IMR-90 (cell line): ENCODE results near the gene TIAM2. TPM values are rescaled to one million over a fixed set of nuclear protein-coding genes. Genes with fewer than 3 reads are reported as not detected.

Experiments
- ATAC-seq: fragments of 200-7000 bp; cut with Tn5 transposase; 2 replicates; pipeline ENCODE4 v1.9.1; 2020; ENCODE audit warnings: low read depth, mild to moderate bottlenecking, moderate library complexity
- BruUV-seq: library from RNA; stranded (reverse); fragments of 400-500 nt; replicated peaks from 2 replicates; lab custom pipeline; 2021; lab: Mats Ljungman, UMichigan
- CTCF ChIA-PET: fragments of 300-600 bp; formaldehyde crosslinking; extraction: SDS; loops from one replicate; lab custom pipeline; 2021; ENCODE audit warnings: antibody characterized with exemption; lab: Yijun Ruan, JAX
- POLR2A ChIA-PET: fragments of 300-600 bp; sonication (Branson Sonifier 250); formaldehyde crosslinking; loops from one replicate; lab custom pipeline; 2022; ENCODE audit warnings: antibody characterized with exemption; ENCODE audit not compliant: unreplicated experiment; lab: Charles Lee
- DNase-seq: peaks from one replicate; pipeline ENCODE4 v3.0.0; 2013
- H2AFZ ChIP-seq: replicated peaks from 2 replicates; pipeline ENCODE3; 2013; ENCODE audit warnings: low read length, mild to moderate bottlenecking; ENCODE audit not compliant: poor library complexity
- H2AK5ac ChIP-seq: 2 replicates; pipeline ENCODE4 v1.6.1; 2013; ENCODE audit warnings: low read depth, low read length, inconsistent platforms
- H2AK9ac ChIP-seq: replicated peaks from 2 replicates; pipeline ENCODE3; 2013; ENCODE audit warnings: mild to moderate bottlenecking, low read depth, low read length, moderate library complexity; ENCODE audit not compliant: poor library complexity
- H2BK120ac ChIP-seq: 2 replicates; pipeline ENCODE4 v1.6.1; 2013; ENCODE audit warnings: low read depth, low read length, inconsistent platforms
- H2BK15ac ChIP-seq: 3 replicates; pipeline ENCODE4 v1.6.1; 2013; ENCODE audit warnings: low read depth, low read length, inconsistent platforms
- H2BK20ac ChIP-seq: 2 replicates; pipeline ENCODE4 v1.6.1; 2013; ENCODE audit warnings: low read depth, mild to moderate bottlenecking, inconsistent platforms, low read length, moderate library complexity
- H2BK5ac ChIP-seq: 2 replicates; pipeline ENCODE4 v1.6.1; 2013; ENCODE audit warnings: mild to moderate bottlenecking, low read depth, low read length, inconsistent platforms; ENCODE audit not compliant: poor library complexity, severe bottlenecking
- H3K14ac ChIP-seq: replicated peaks from 2 replicates; pipeline ENCODE4 v1.6.1; 2013; ENCODE audit warnings: low read depth, low read length, inconsistent platforms
- H3K18ac ChIP-seq: 2 replicates; pipeline ENCODE4 v1.6.1; 2013; ENCODE audit warnings: low read depth, low read length, control low read depth
- H3K23ac ChIP-seq: 2 replicates; pipeline ENCODE4 v1.6.1; 2013; ENCODE audit warnings: low read depth, low read length, inconsistent platforms
- H3K27ac ChIP-seq: 2 replicates; pipeline ENCODE4 v1.5.1; 2013; ENCODE audit warnings: mild to moderate bottlenecking, control low read depth, low read length; ENCODE audit not compliant: insufficient read depth
- H3K27me3 ChIP-seq: 2 replicates; pipeline ENCODE4 v1.6.1; 2013; ENCODE audit warnings: low read length; ENCODE audit not compliant: control insufficient read depth, insufficient read depth
- H3K36me3 ChIP-seq: 2 replicates; pipeline ENCODE4 v1.6.1; 2013; ENCODE audit warnings: low read length, mixed read lengths; ENCODE audit not compliant: control insufficient read depth, insufficient read depth
- H3K4ac ChIP-seq: 2 replicates; pipeline ENCODE4 v1.6.1; 2013; ENCODE audit warnings: low read depth, low read length, inconsistent platforms
- H3K4me1 ChIP-seq: 2 replicates; pipeline ENCODE4 v1.6.1; 2013; ENCODE audit warnings: low read length, mixed read lengths; ENCODE audit not compliant: control insufficient read depth, insufficient read depth
- H3K4me2 ChIP-seq: 2 replicates; pipeline ENCODE4 v1.6.1; 2013; ENCODE audit warnings: low read depth, mild to moderate bottlenecking, control low read depth, low read length, moderate library complexity
- H3K4me3 ChIP-seq: 2 replicates; pipeline ENCODE4 v1.5.1; 2013; ENCODE audit warnings: low read depth, mild to moderate bottlenecking, control low read depth, low read length, moderate library complexity; ENCODE audit not compliant: insufficient read depth
- H3K56ac ChIP-seq: 2 replicates; pipeline ENCODE4 v1.6.1; 2013; ENCODE audit warnings: low read length, inconsistent platforms; ENCODE audit not compliant: insufficient read depth; ENCODE audit errors: extremely low read depth
- H3K79me1 ChIP-seq, 2 experiments: 2 replicates each; pipeline ENCODE4 v1.6.1; 2013; ENCODE audit warnings: low read length in 2 of 2, inconsistent platforms in 1 of 2, low read depth in 1 of 2
- H3K9ac ChIP-seq: 2 replicates; pipeline ENCODE4 v1.6.1; 2013; ENCODE audit warnings: low read depth, low read length, control low read depth
- H3K9me1 ChIP-seq: 2 replicates; pipeline ENCODE4 v1.6.1; 2013; ENCODE audit warnings: low read length, inconsistent platforms; ENCODE audit not compliant: insufficient read depth
- H3K9me3 ChIP-seq: 2 replicates; pipeline ENCODE4 v1.6.1; 2013; ENCODE audit warnings: low read length; ENCODE audit not compliant: control insufficient read depth, insufficient read depth
- H4K20me1 ChIP-seq: 2 replicates; pipeline ENCODE4 v1.6.1; 2013; ENCODE audit warnings: low read length, inconsistent platforms; ENCODE audit not compliant: insufficient read depth
- H4K5ac ChIP-seq: 2 replicates; pipeline ENCODE4 v1.6.1; 2013; ENCODE audit warnings: mild to moderate bottlenecking, low read depth, low read length, control low read depth
- H4K8ac ChIP-seq, 2 experiments: 2 replicates each; pipeline ENCODE4 v1.6.1; 2013; ENCODE audit warnings: low read depth in 2 of 2, low read length in 2 of 2, control low read depth in 1 of 2, inconsistent platforms in 1 of 2
- H4K91ac ChIP-seq: 2 replicates; pipeline ENCODE4 v1.6.1; 2013; ENCODE audit warnings: low read depth, low read length, inconsistent platforms; ENCODE audit not compliant: insufficient read depth
- BHLHE40 ChIP-seq: fragments of 150-350 bp; IDR thresholded peaks from 2 replicates; pipeline ENCODE4 v1.6.1; 2016; ENCODE audit warnings: mild to moderate bottlenecking, low read depth, low read length
- WGBS, 2 experiments: methylation state at CpG; one replicate each; pipeline versions ENCODE4 v1.1.5 to v1.1.7; 2013; ENCODE audit warnings: missing lambda C conversion rate in 2 of 2; ENCODE audit not compliant: insufficient read length in 1 of 2; ENCODE audit errors: extremely low coverage in 2 of 2; 5-methylcytosine and 5-hydroxymethylcytosine counted together
- dilution Hi-C: fragments of 300-500 bp; cut with HindIII; formaldehyde crosslinking; loops from one replicate; pipeline ENCODE4 v1.14.3; 2018; ENCODE audit warnings: low sequenced_read_pairs; ENCODE audit not compliant: unreplicated experiment
- in situ Hi-C: fragments of 300-500 bp; cut with MboI; formaldehyde crosslinking; loops from 3 replicates; pipeline ENCODE4 v1.14.3; 2019; ENCODE audit warnings: low sequenced_read_pairs, inconsistent platforms, mixed read lengths
- intact Hi-C: fragments of 100-400 bp; cut with micrococcal nuclease; formaldehyde crosslinking; loops from 2 replicates; pipeline ENCODE4 v1.10.0; 2022
- polyA plus RNA-seq, 3 experiments: library from polyadenylated mRNA; depleted of rRNA; stranded (reverse); fragments of >200 nt; gene quantifications; 2 replicates each; pipeline ENCODE4 v1.2.3, GENCODE V29; 2012; ENCODE audit warnings: low replicate concordance in 1 of 3
- total RNA-seq: library from RNA; depleted of rRNA; stranded (reverse); fragments of >200 nt; gene quantifications from 2 replicates; pipeline ENCODE4 v1.2.3, GENCODE V29; 2012

TIAM2 gene
- total and polyA plus RNA-seq, 2 of the 4 experiments (the other 2 are of a cell fraction), result 3.1 to 4.7 TPM

GRCh38 chr6:155129744-155130143 lies 134.6 kb downstream of the TIAM2 start:
- peaks cover 19% of the 10 kb centered on the region for H3K4me1 ChIP-seq
- no peak overlapping the region for H4K5ac ChIP-seq
- peak overlapping the region; percentile 34 for H2BK20ac ChIP-seq
- no peaks in the 10 kb centered on the region for H4K20me1 ChIP-seq
- DNase-seq (no peak), ATAC-seq (no peak)
- intact Hi-C loops, result no loop called here
- peak overlapping the region; percentile 4; the same call in 1 of the 2 replicates for H3K14ac ChIP-seq
- in situ Hi-C loops, result no loop called here
- H2BK5ac ChIP-seq, result no peak overlapping the region
- peak overlapping the region; percentile 71 for H2BK120ac ChIP-seq
- H3K4me2 ChIP-seq, result no peak overlapping the region
- peak overlapping the region; percentile 47; the same call in 1 of the 3 replicates for H2BK15ac ChIP-seq
- peak overlapping the region; percentile 72 for H2AK5ac ChIP-seq
- H3K36me3 ChIP-seq, result peaks cover 1% of the 10 kb centered on the region; the same call in 1 of the 2 replicates
- ChIA-PET POLR2A (no interaction called here), CTCF (interaction anchor here (1.2 kb wide), 1 partner anchor 10 kb away, joined by 4 read pairs; no protein-coding TSS in a partner anchor)
- H2AK9ac ChIP-seq, result no peak overlapping the region
- 95% methylated on average over 11 of the region's 14 CpGs; no CpG with 5 or more reads in 1 of the 2 experiments for WGBS, 2 experiments
- dilution Hi-C loops, result no loop called here
- peak overlapping the region; percentile 42; the same call in 1 of the 2 replicates for H3K4ac ChIP-seq
- H3K9ac ChIP-seq, result no peak overlapping the region
- BruUV-seq, result no TSS peak
- H3K56ac ChIP-seq, result no peak overlapping the region
- no peaks in the 10 kb centered on the region for H3K27me3 ChIP-seq
- H2AFZ ChIP-seq, result no peak overlapping the region
- no peak for TF ChIP-seq BHLHE40
- H3K4me3 ChIP-seq, result no peak overlapping the region
- no peaks in the 10 kb centered on the region for H3K9me3 ChIP-seq
- H3K23ac ChIP-seq, result no peak overlapping the region
- peaks cover 14% of the 10 kb centered on the region for H3K9me1 ChIP-seq
- H4K91ac ChIP-seq, result no peak overlapping the region
- no peak overlapping the region for H3K18ac ChIP-seq
- peaks cover 0 to 11% of the 10 kb centered on the region in 2 experiments; a peak in 1 of 4 replicates for H3K79me1 ChIP-seq
- H3K27ac ChIP-seq, result no peak overlapping the region
- H4K8ac ChIP-seq, result no peak overlapping the region
